HG02938 (cell line): ENCODE measurements around the gene SACS.
"Not testable (repeated sequence)": the region's sequence is repeated elsewhere in the genome, so short reads cannot be mapped to it uniquely, and the experiment has no call there.

Experiments
- ATAC-seq: cut with Tn5 transposase; IDR thresholded peaks from one replicate; pipeline ENCODE4 v1.9.1; 2021; ENCODE audit warnings: mild to moderate bottlenecking, moderate library complexity; ENCODE audit not compliant: unreplicated experiment

The SACS gene

GRCh38 chr13:23414682-23415081 lies 18.8 kb downstream of the SACS start:
- no peak for ATAC-seq

- no peak for ATAC-seq
These were observed 21.8 kb downstream of the SACS start for GRCh38 chr13:23411706-23412105.

- ATAC-seq = no peak
These were observed 22.3 kb downstream of the SACS start for GRCh38 chr13:23411220-23411619.

DNA sequence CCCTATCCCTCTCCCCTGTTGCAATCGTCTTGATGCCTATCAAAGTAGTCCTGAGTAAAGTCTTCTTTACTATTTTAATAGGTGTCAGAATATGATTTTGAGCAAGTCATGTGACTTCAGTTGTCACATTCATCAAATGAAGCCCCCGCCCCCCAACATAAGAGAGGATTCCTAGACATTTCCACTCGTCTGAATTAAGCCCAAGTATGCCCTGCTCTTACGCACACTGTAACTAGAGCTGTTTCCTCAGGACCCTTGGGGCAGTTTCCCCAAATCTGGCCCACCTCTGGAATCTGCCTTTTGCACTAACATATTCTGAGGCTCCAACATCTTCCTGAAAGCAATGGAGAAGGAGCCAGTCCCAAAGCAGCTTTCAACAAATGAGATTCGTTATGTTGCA lies 25.5 kb downstream of the SACS start:
- no peak for ATAC-seq

DNA sequence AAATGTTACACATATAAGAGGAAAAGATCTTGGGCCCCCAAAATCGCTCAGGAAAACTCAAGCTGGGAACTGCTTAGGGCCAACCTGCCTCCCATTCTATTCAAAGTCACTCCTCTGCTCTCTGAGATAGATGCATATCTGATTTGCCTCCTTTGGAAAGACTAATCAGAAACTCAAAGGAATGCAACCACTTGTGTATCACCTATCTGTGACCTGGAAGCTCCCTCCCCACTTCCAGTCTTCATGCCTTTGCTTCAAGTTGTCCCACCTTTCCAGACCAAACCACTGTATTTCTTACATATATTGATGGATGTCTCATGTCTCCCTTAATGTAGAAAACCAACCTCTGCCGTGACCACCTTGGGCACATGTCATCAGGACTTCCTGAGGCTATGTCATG lies 32.3 kb downstream of the SACS start:
- not testable (repeated sequence) for ATAC-seq

DNA sequence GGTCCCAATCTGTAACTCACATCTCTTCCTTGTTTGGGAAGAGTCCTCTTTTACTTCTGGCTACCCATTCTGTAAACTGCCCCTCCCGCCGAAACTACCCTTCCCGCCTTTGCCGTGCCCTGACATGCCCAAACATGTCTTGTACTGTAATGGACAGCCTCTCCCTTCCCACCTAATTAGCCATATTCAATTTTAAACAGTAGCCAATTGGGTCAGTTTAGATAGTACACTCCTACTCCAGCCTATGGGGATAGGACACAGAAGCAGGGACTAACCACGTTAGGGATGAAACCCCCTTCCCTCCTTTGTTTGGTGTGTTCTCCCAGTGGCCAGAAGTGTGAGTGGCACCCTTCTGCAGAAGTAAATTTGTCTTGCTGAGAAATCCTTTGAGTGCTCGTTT lies 34.2 kb downstream of the SACS start:
- ATAC-seq = no peak

DNA sequence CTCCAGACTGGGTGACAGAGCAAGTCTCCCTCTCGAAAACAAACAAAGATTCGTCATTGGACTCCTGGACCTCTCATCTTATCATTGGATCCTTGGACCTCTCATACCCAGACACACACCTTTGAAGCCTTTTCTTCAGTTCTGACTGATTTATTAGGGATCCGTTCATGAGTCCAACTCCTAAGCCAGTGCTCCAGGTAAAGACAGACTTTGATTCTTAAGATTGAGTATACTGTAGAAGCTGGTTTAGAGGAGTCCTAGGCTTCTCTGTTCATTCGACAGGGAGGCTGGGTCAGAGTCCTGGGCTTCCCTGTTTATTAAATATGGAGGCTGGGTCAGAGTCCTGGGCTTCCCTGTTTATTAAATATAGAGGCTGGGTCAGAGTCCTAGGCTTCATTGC lies 38.7 kb downstream of the SACS start:
- no peak for ATAC-seq

- no peak for ATAC-seq
These were observed 40.4 kb downstream of the SACS start for GRCh38 chr13:23392925-23393645.

DNA sequence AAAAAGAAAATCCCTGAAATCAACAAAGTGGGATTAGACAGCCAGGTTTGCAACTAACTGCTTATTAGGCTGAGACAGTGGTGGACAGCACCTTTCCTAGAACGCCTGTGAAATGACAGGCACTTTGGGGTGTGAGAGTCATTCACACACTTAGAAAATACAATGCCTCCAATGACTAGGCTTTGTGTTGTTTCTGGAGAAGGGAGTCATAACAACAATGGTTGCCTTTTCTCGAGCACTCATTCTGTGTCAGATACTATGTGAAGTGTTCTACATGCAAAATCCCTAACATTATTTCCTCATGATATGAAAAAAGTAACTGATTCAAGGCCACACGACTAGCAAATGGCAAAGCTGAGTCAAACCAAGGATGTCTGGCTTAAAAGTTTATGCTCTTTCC lies 41.2 kb downstream of the SACS start:
- ATAC-seq = no peak

DNA sequence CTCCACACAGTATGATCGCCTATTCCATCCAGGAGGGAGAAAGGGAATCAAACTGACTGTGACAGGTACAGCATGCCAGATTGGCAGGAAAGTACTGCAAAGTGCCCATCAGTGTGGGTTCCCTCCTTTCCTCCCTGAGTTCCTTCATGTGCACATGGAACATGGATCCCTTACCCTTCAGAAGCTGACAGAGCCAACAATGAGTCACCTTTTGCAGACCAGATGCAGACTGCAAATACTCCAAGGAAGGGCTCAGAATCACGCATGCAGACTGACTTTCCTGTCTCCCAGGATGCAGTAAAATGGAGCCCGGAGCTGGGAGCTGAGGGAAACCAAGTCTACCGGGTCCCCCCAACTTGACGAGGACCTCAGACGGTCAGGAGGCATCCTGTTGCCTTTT lies 41.8 kb downstream of the SACS start:
- ATAC-seq = no peak

DNA sequence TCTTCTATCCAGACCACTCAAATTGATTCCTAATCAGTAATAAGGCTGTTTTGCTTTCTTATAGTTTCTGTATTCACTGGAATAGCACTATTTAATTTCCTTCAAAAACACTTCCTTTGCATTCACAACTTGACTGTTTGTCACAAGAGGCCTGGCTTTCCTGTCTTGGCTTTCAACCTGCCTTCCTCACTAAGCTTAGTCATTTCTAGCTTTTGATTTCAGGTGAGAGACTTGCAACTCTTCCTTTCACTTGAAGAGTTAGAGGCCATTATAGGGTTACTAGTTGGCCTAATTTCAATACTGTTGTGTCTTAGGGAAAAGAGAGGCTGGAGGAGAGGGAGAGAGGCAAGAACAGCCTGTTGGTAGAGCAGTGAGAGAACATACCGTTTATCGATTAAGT lies 47.0 kb downstream of the SACS start:
- peak; percentile 47 for ATAC-seq

GRCh38 chr13:23385931-23386330 lies 47.6 kb downstream of the SACS start:
- no peak for ATAC-seq

- ATAC-seq = peak; percentile 89
These were observed 49.4 kb downstream of the SACS start for GRCh38 chr13:23384111-23384510.

- no peak for ATAC-seq
These were observed 50.4 kb downstream of the SACS start for GRCh38 chr13:23383151-23383550.

- no peak for ATAC-seq
These were observed 51.6 kb downstream of the SACS start for GRCh38 chr13:23381866-23382265.

- ATAC-seq = no peak
These were observed 53.0 kb downstream of the SACS start for GRCh38 chr13:23380534-23380933.

DNA sequence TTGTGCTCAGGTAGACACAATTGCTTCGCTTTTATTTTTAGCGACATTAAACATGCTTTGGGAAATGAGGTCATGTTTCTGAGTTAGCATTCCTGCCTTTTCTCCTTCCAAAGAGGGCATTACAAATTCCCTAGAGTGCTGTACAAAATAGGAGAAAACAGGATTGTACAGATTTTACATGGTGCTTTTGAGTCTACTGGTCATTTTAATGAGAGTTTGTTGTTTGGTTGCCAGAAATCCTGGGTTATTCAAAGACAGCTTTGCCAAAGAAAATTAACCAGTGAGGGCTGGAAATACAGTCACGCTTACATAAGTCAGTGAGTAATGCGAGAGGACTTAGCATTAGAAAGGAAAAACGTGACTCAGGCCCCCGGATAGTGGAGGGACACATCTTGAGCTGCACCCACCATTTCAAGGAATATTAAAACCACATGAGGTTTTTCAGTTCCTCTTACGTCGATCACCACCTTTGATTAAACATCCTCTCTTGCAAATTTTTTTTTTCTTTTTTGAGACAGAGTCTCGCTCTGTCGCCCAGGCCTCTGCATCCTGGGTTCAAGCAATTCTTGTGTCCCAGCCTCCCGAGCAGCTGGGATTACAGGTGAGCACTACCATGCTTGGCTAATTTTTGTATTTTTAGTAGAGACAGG lies 55.4 kb downstream of the SACS start:
- ATAC-seq = no peak

- no peak for ATAC-seq
These were observed 55.9 kb downstream of the SACS start for GRCh38 chr13:23377579-23377978.

- ATAC-seq = peak; percentile 76
These were observed 58.2 kb downstream of the SACS start for GRCh38 chr13:23375001-23375971.

DNA sequence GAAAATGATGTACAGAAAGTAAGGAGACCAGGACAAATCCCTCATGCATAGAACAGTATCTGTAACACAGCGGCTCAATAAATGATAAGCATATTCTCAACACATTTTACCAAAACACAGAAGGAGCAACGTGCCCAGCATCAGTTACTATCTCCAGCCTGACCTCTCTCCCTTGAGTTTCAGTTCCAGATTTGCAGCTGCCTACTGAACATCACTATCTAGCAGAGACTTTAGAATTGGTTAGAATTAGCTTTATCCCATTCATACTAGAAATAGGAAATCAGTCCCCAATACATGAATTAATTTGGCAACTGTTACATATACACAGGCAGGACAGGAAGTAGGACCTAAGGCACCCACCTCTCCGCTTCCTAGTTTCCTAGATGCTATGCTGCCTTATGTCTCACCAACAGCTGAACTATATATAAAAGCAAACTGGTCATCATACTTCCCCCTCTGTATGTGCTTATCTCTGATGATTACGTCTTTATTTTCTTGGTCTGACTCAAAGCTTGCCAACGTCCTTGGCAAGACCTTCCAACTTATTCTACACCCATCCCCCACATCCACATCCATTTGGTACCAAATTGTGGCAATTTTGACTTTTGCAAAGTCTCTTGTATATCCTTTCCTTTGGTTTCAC lies 61.1 kb downstream of the SACS start:
- no peak for ATAC-seq

DNA sequence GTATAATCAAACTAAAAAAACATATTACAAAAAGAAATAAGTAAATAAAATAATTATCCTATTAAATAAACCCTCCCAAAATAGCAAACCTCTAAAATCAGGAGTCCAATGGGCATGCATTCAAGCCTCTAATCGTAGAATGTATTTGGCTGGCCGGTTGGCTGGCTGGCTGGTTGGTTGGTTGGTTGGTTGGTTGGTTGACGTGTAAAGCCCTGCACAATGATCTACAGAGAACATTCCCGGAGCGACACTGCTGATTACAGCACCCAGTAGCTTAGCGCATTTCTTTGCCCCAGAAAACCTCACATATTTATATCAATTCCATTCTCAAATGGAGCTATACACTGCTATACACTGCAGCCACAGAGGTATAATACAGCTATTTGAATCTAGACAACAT lies 65.6 kb downstream of the SACS start:
- no peak for ATAC-seq
